Heart right ventricle (tissue), 16 donors: ENCODE data around the gene AURKB. TPM values are rescaled to one million over a fixed set of nuclear protein-coding genes. Genes with fewer than 3 reads are reported as not detected.
A peak's percentile ranks its signal among the peaks of the same experiment; 100 is the strongest.

Source experiments
- ATAC-seq, 8 donors: fragments of 200-7000 bp; cut with Tn5 transposase; one replicate each; pipeline ENCODE4 v1.9.1; 2020; ENCODE audit warnings: mild to moderate bottlenecking in 8 of 8, moderate library complexity in 8 of 8, moderate number of reproducible peaks in 1 of 8
- DNase-seq, 2 donors: peaks; one replicate each; pipeline ENCODE4 v3.0.0-alpha.2; 2020
- H3K27ac ChIP-seq, 10 donors: fragments of 200-600 bp; sonication (generic) in 2 of 10; one replicate each; pipeline versions ENCODE4 v1.5.0 to v1.8.0; 2020 to 2022; ENCODE audit warnings: mild to moderate bottlenecking in 3 of 10
- H3K27me3 ChIP-seq, 7 donors: fragments of 200-600 bp; one replicate each; pipeline ENCODE4 v1.8.0; 2021 to 2022; ENCODE audit warnings: mild to moderate bottlenecking in 2 of 7
- H3K36me3 ChIP-seq, 9 donors: fragments of 200-600 bp; sonication (generic) in 1 of 9; one replicate each; pipeline versions ENCODE4 v1.5.0 to v1.8.0; 2020 to 2022; ENCODE audit warnings: mild to moderate bottlenecking in 2 of 9
- H3K4me1 ChIP-seq, 9 donors: fragments of 200-600 bp; sonication (generic) in 1 of 9; one replicate each; pipeline versions ENCODE4 v1.5.0 to v1.8.0; 2020 to 2022; ENCODE audit warnings: mild to moderate bottlenecking in 4 of 9
- H3K4me3 ChIP-seq, 10 donors: fragments of 200-600 bp; sonication (generic) in 2 of 10; one replicate each; pipeline versions ENCODE4 v1.5.0 to v1.8.0; 2020 to 2022; ENCODE audit warnings: mild to moderate bottlenecking in 7 of 10, moderate library complexity in 2 of 10
- H3K9me3 ChIP-seq, 11 donors: fragments of 200-600 bp in 10 of 11; sonication (generic) in 2 of 11; one replicate each; pipeline versions ENCODE4 v1.5.0 to v1.8.0; 2013 to 2022; ENCODE audit warnings: mild to moderate bottlenecking in 2 of 11, control low read depth in 1 of 11, moderate library complexity in 1 of 11
- WGBS, 2 donors: extraction: QIAGEN DNeasy Blood & Tissue Kit; methylation state at CpG; one replicate each; pipeline ENCODE4 v1.1.7; 2013; ENCODE audit warnings: inconsistent platforms in 1 of 2; 5-methylcytosine and 5-hydroxymethylcytosine counted together
- intact Hi-C, 10 donors: fragments of 100-400 bp; cut with DNase I; formaldehyde crosslinking; loops; one replicate each; pipeline versions ENCODE4 v1.11.1 to v1.14.2; 2022
- polyA plus RNA-seq, 2 donors: library from polyadenylated mRNA; stranded (reverse); fragments of 200-250 nt; gene quantifications; one replicate each; pipeline ENCODE4 v1.2.3, GENCODE V29; 2013
- total RNA-seq, 10 donors: library from RNA; stranded (reverse); fragmentation: NEBNext Ultra II Directional in 3 of 10; extraction: Animal tissue kit (Norgen Biotek cat#: 25700) in 3 of 10; gene quantifications; one replicate each; pipeline versions ENCODE4 v1.2.1 to v1.2.4, GENCODE V29; 2021 to 2023
- TF ChIP-seq, protein P1 (sequence below), 9 donors: fragments of 200-600 bp; sonication (generic) in 2 of 9; IDR thresholded peaks; one replicate each; pipeline versions ENCODE4 v1.5.0 to v1.8.0; 2021 to 2022; ENCODE audit warnings: antibody characterized with exemption in 9 of 9, mild to moderate bottlenecking in 5 of 9, moderate library complexity in 1 of 9
- donor health status: Arrhythmogenic right ventricular cardiomyopathy.
- donor health status: ischemic (EF 13 %, LVEDD 7.1; RV severe dilation, severe dysfunction).
- donor health status: healthy with polysubstance abuse.
- donor health status: DM: no; HTN: yes; CAD: no.
- donor health status: DM: no; HTN: no; CAD: no.
- donor health status: ischemic (EF 25% LVEDD 6.9; RV normal size, moderate dysfunction).
- donor health status: ischemic (EF 25% LVEDD 5.7; RV mildly dilated, moderate dysfunction).
- donor health status: healthy.
- donor health status: DM: yes; HTN: yes; CAD: no.
- donor health status: Ischemic cardiomyopathy.
- donor health status: ischemic (EF 35%, LVEDD 5.7; RV mildly dilated, moderate dysfunction).
- donor health status: nonischemic (EF 11% LVEDD 7.7; RV severe dilation, severe dysfunction).
- donor health status: DM: yes; HTN: yes; CAD: no.
- donor health status: PGD.
- donor health status: ischemic (EF 29% LVEDD 5.4; RV normal size, mild dysfunction).
- donor health status: nonischemic (EF 23%, LVEDD 6.1; RV moderate dilation, normal function).

Gene AURKB
- total and polyA plus RNA-seq, 12 donors = 0.38 to 6.4 (median 1.0) TPM; not detected in 5

DNA sequence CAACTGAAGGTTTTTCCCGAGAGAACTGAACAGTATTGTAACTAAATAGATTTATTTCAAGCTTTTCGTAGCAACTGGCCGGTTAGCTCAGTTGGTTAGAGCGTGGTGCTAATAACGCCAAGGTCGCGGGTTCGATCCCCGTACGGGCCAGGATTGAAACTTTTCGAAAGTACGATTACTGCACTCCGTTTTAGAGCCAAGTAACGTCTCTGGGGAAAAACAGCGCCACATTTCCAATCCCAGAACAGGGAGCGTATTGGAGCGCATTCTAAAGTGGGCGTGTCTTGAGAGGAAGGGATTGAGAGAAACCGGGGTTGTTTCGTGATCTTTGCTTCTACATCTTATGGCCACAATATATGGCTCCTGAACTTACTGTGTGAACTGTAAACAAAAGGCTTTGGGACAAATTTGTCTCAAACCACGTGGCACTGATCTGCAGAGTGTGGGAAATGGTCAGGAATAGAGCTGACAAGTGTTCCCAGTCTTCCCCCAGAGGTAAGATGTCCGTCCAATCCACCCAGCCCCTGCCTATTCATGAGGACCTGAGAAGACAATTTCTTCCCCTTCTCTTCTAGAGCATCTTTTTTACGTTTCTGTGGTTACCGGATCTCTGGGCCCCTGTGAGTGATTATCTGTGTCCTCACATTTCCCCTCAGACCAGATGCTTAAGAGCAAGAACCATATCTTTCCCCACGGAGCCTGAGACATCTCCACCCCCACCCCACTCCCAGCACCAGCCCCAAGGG, 22.7 kb downstream of the AURKB start:
- no peaks in the 10 kb centered on the region for H3K9me3 ChIP-seq
- TF ChIP-seq, protein P1, sequence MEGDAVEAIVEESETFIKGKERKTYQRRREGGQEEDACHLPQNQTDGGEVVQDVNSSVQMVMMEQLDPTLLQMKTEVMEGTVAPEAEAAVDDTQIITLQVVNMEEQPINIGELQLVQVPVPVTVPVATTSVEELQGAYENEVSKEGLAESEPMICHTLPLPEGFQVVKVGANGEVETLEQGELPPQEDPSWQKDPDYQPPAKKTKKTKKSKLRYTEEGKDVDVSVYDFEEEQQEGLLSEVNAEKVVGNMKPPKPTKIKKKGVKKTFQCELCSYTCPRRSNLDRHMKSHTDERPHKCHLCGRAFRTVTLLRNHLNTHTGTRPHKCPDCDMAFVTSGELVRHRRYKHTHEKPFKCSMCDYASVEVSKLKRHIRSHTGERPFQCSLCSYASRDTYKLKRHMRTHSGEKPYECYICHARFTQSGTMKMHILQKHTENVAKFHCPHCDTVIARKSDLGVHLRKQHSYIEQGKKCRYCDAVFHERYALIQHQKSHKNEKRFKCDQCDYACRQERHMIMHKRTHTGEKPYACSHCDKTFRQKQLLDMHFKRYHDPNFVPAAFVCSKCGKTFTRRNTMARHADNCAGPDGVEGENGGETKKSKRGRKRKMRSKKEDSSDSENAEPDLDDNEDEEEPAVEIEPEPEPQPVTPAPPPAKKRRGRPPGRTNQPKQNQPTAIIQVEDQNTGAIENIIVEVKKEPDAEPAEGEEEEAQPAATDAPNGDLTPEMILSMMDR (IDR thresholded peaks at IDR 0.05) = no peak
- H3K4me1 ChIP-seq = peaks cover 8 to 61% (median 40%) of the 10 kb centered on the region in 9 donors
- intact Hi-C loops = loop anchor here (1.0 to 10.0 kb wide), 14 partner anchors 33 to 110 kb away; partner anchors contain the start of genes HES7 (in 4 of the 10), CTC1 (in 3 of the 10), PFAS (in 2 of the 10) and ALOXE3 (in 1 of the 10)
- H3K27ac ChIP-seq = peak overlapping the region; percentile 56 to 99 (median 93)
- DNase-seq (peak; percentile 90 to 96), ATAC-seq (peak; percentile 37 to 58 (median 44))
- WGBS, 2 donors = 1% methylated on average over 25 of the region's 25 CpGs
- H3K36me3 ChIP-seq = no peaks in the 10 kb centered on the region
- no peaks in the 10 kb centered on the region for H3K27me3 ChIP-seq
- H3K4me3 ChIP-seq = peak overlapping the region in 9 of 10 donors; percentile 63 to 90 (median 83)

DNA sequence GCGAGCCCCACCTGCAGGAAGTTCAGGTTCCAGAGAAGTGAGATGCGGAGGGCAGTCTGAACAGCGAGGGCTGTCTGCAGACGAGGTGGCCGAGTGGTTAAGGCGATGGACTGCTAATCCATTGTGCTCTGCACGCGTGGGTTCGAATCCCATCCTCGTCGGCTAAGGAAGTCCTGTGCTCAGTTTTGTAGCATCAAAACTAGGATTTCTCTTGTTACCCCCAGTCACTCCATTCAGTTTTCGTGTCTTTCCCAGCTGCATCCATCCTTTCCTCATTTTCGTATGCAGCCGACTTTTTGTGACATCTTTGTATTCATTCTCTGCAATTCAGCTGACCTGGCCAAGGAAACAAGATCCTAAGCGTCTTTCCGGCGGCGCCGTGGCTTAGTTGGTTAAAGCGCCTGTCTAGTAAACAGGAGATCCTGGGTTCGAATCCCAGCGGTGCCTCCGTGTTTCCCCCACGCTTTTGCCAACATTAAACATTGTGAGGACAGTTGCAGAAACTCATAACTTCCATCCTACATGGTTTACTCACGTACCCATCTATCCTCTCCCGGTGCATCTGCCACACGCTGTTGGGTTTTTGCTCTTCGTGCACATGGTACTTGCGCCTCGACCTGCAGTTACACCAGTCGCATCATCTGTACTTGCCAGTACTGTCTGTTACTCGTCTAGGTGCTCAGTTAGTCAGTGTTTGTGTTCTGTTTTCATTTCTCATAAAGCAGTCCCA, 23.4 kb downstream of the AURKB start:
- Histone ChIP-seq H3K36me3 (no peaks in the 10 kb centered on the region), H3K27me3 (no peaks in the 10 kb centered on the region), H3K4me3 (peak overlapping the region; percentile 63 to 90 (median 78)), H3K27ac (peak overlapping the region; percentile 81 to 99 (median 93)), H3K4me1 (peaks cover 7 to 54% (median 33%) of the 10 kb centered on the region in 9 donors), H3K9me3 (no peaks in the 10 kb centered on the region)
- WGBS, 2 donors = 0% methylated on average over 32 of the region's 32 CpGs
- ATAC-seq (peak; percentile 55 to 87 (median 78)), DNase-seq (peak; percentile 91 to 95)
- intact Hi-C loops = loop anchor here (1.0 to 10.0 kb wide), 14 partner anchors 32 to 110 kb away; partner anchors contain the start of genes HES7 (in 4 of the 10), CTC1 (in 3 of the 10), PFAS (in 2 of the 10) and ALOXE3 (in 1 of the 10)
- TF ChIP-seq, protein P1 (IDR thresholded peaks at IDR 0.05) = peak in 6 of 9 donors; percentile 17 to 69 (median 48)

DNA sequence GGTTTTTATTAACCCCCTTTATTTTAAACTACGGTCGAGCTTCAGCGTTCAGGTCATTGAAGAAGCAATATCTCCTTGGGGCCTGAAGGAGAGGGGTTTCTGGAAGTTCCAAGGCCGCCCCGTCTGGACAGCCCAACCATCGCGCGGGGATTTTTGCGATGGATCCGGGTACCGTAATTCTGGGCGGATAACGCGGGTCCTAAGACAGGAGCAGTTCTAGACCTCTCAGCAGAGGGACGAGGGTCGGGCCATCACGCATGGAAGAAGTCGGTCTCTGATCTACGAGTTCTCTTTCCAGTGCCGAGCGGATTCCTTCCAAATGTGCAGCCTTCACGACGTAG, 24.0 kb downstream of the AURKB start:
- Histone ChIP-seq H3K4me3 (peak overlapping the region; percentile 63 to 90 (median 78)), H3K27ac (peak overlapping the region; percentile 81 to 99 (median 93)), H3K36me3 (no peaks in the 10 kb centered on the region), H3K27me3 (no peaks in the 10 kb centered on the region), H3K9me3 (no peaks in the 10 kb centered on the region), H3K4me1 (peaks cover 7 to 49% (median 28%) of the 10 kb centered on the region in 9 donors)
- no peak for ATAC-seq
- no peak for DNase-seq
- intact Hi-C loops = loop anchor here (1.0 to 10.0 kb wide), 12 partner anchors 32 to 111 kb away; partner anchors contain the start of genes HES7 (in 4 of the 10), CTC1 (in 2 of the 10), PFAS (in 2 of the 10) and ALOXE3 (in 1 of the 10)
- 1% methylated on average over 23 of the region's 23 CpGs for WGBS, 2 donors
- TF ChIP-seq, protein P1 (IDR thresholded peaks at IDR 0.05) = peak in 1 of 9 donors; percentile 47
